Upper lobe of left lung (tissue), 4 donors: ENCODE measurements around the gene CARMIL1.

Experiments
- CTCF ChIP-seq, 6 experiments: fragments of 450-650 bp in 4 of 6; fragments of 200-600 bp in 2 of 6; sonication (generic) in 2 of 6; IDR thresholded peaks; one replicate each; pipeline ENCODE4 v1.5.1; 2016 to 2019; ENCODE audit warnings: antibody characterized with exemption in 6 of 6
- POLR2A ChIP-seq, 4 donors: fragments of 450-650 bp; IDR thresholded peaks; one replicate each; pipeline ENCODE4 v1.5.1; 2016 to 2017; ENCODE audit warnings: antibody characterized with exemption in 4 of 4, mild to moderate bottlenecking in 2 of 4

- TF ChIP-seq POLR2A (IDR thresholded peaks at IDR 0.05): no peak
- TF ChIP-seq CTCF (IDR thresholded peaks at IDR 0.05): no peak
Measured at GRCh38 chr6:25286891-25287290, 7.7 kb downstream of the CARMIL1 start.
